Hepatocyte (in vitro differentiated cells): ENCODE measurements around the gene TOMM6. TPM values are rescaled to one million over a fixed set of nuclear protein-coding genes. Genes with fewer than 3 reads are reported as not detected.

Source experiments
- DNase-seq: peaks from one replicate; pipeline ENCODE4 v3.0.0-alpha.2; 2016; ENCODE audit warnings: low spot score
- H2AFZ ChIP-seq: fragments of 200-600 bp; sonication (generic); 2 replicates; pipeline ENCODE4 v1.6.0; 2016; ENCODE audit warnings: antibody characterized with exemption, mild to moderate bottlenecking
- H3K27ac ChIP-seq: fragments of 200-600 bp; sonication (generic); 2 replicates; pipeline ENCODE4 v1.5.1; 2016; ENCODE audit warnings: mild to moderate bottlenecking
- H3K27me3 ChIP-seq: fragments of 200-600 bp; sonication (generic); 2 replicates; pipeline ENCODE4 v1.6.1; 2016
- H3K36me3 ChIP-seq: fragments of 200-600 bp; sonication (generic); replicated peaks from 2 replicates; pipeline ENCODE4 v1.5.1; 2016; ENCODE audit warnings: low read depth; ENCODE audit not compliant: insufficient read depth
- H3K4me1 ChIP-seq: fragments of 200-600 bp; sonication (generic); 2 replicates; pipeline ENCODE4 v1.5.1; 2016; ENCODE audit warnings: mild to moderate bottlenecking, moderate library complexity; ENCODE audit not compliant: insufficient read depth
- H3K4me2 ChIP-seq: fragments of 200-600 bp; sonication (generic); 2 replicates; pipeline ENCODE4 v1.6.0; 2016
- H3K4me3 ChIP-seq: fragments of 200-600 bp; sonication (generic); 2 replicates; pipeline ENCODE4 v1.5.1; 2016; ENCODE audit warnings: mild to moderate bottlenecking
- H3K79me2 ChIP-seq: fragments of 200-600 bp; sonication (generic); 2 replicates; pipeline ENCODE4 v1.6.0; 2017; ENCODE audit warnings: mild to moderate bottlenecking
- H3K9me2 ChIP-seq: fragments of 200-600 bp; sonication (generic); replicated peaks from 2 replicates; pipeline ENCODE4 v1.6.0; 2017; ENCODE audit warnings: mild to moderate bottlenecking; ENCODE audit not compliant: insufficient read depth
- H3K9me3 ChIP-seq: fragments of 200-600 bp; sonication (generic); 2 replicates; pipeline ENCODE4 v1.5.1; 2016; ENCODE audit warnings: low read depth, mild to moderate bottlenecking
- H4K20me1 ChIP-seq: fragments of 200-600 bp; sonication (generic); 2 replicates; pipeline ENCODE4 v1.6.0; 2016; ENCODE audit warnings: mild to moderate bottlenecking; ENCODE audit not compliant: insufficient read depth, poor library complexity, severe bottlenecking
- EZH2 ChIP-seq: fragments of 200-600 bp; sonication (generic); IDR thresholded peaks from 2 replicates; pipeline ENCODE4 v1.6.1; 2016; ENCODE audit warnings: antibody characterized with exemption, mild to moderate bottlenecking, borderline replicate concordance
- EZH2phosphoT487 ChIP-seq: fragments of 200-600 bp; sonication (generic); IDR thresholded peaks from one replicate; pipeline ENCODE4 v1.6.1; 2018; ENCODE audit warnings: antibody characterized with exemption, mild to moderate bottlenecking, low read depth, moderate library complexity; ENCODE audit not compliant: unreplicated experiment, severe bottlenecking
- WGBS: methylation state at CpG from one replicate; pipeline ENCODE4 v1.1.6; 2016; ENCODE audit warnings: low lambda C conversion rate; ENCODE audit errors: missing lambda C conversion rate; 5-methylcytosine and 5-hydroxymethylcytosine counted together
- polyA plus RNA-seq: library from polyadenylated mRNA; unstranded; fragments of >200 nt; fragmentation: Nextera tagmentation; extraction: Ambion mirVana; gene quantifications from 2 replicates; pipeline ENCODE4 v1.2.1, GENCODE V29; 2016
- total RNA-seq: library from RNA; depleted of rRNA; stranded (reverse); fragments of >200 nt; gene quantifications from 2 replicates; pipeline ENCODE4 v1.2.3, GENCODE V29; 2014
- TF ChIP-seq, protein P1 (sequence below): fragments of 200-600 bp; sonication (generic); IDR thresholded peaks from 2 replicates; pipeline ENCODE4 v1.5.1; 2016; ENCODE audit warnings: antibody characterized with exemption, mild to moderate bottlenecking; ENCODE audit not compliant: poor library complexity

TOMM6 gene
- total and polyA plus RNA-seq, 2 experiments from 2014 or later, result 127 to 211 TPM

DNA sequence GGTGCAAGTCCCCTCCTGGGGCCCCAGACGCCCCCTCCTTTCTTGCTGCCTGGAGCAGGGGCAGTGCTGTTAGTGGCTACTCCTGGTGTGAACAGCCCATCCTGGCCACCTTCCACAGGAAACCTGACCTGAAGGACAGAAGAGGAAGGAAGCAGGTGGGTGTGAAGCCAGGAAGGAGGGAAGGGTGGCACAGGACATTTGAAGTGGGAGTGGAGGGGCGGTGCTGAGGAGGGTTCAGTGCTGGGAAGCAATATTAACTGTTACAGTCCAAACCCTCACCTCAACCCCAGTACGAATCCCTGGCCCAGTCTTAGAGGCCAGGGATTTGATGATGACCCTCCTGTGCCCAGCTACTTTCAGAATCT is 6.1 kb upstream of the TOMM6 start:
- no peaks in the 10 kb centered on the region for H4K20me1 ChIP-seq
- H3K4me1 ChIP-seq, result peaks cover 21% of the 10 kb centered on the region
- WGBS, result 61% methylated on average over 3 of the region's 3 CpGs
- H3K9me3 ChIP-seq, result no peaks in the 10 kb centered on the region
- no peak for TF ChIP-seq EZH2phosphoT487
- H2AFZ ChIP-seq, result no peak overlapping the region
- peaks cover 11% of the 10 kb centered on the region for H3K79me2 ChIP-seq
- H3K27ac ChIP-seq, result peak overlapping the region; percentile 67
- no peaks in the 10 kb centered on the region for H3K27me3 ChIP-seq
- H3K36me3 ChIP-seq, result no peaks in the 10 kb centered on the region
- H3K4me2 ChIP-seq, result peak overlapping the region; percentile 96
- no peaks in the 10 kb centered on the region for H3K9me2 ChIP-seq
- no peak for DNase-seq
- H3K4me3 ChIP-seq, result no peak overlapping the region

DNA sequence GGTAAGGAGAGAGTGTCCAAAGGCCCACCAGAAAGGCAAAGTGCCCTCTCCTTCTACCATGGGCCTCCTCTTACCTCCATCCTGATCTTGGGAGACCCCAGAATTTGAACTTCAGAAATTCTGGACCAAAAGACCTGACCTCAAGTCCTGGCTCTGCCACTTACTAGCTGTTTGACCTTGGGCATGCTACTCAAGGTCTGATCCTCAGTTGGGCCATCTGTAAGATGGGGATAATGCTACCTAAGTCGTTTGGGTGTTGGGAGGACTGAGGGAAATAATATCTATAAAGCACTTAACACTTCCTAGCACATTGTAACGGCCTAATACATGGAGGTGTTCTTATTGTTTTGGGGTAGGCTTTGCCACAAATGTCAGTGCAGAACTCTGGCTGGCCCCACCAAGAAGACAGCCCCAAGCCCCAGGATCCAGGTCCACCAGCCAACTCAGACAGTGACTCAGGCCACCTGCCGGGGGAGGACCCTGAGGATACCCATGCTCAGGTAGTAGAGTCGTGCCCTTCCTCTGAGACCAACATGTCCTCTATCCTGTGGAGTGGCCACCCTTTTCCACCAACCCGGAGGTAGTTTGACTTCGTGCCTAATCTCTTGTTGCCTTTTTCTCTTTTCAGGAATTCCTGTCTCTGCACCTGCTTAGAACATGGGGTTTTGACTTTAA is 4.3 kb upstream of the TOMM6 start:
- DNase-seq, result no peak
- Histone ChIP-seq H3K9me2 (no peaks in the 10 kb centered on the region), H3K27me3 (no peaks in the 10 kb centered on the region), H3K27ac (no peak overlapping the region), H3K4me2 (no peak overlapping the region), H3K9me3 (no peaks in the 10 kb centered on the region), H3K79me2 (peaks cover 14% of the 10 kb centered on the region), H3K36me3 (no peaks in the 10 kb centered on the region), H4K20me1 (no peaks in the 10 kb centered on the region), H3K4me1 (peaks cover 21% of the 10 kb centered on the region), H3K4me3 (no peak overlapping the region), H2AFZ (no peak overlapping the region)
- WGBS, result 84% methylated on average over 6 of the region's 6 CpGs
- no peak for TF ChIP-seq EZH2
- TF ChIP-seq, protein P1, sequence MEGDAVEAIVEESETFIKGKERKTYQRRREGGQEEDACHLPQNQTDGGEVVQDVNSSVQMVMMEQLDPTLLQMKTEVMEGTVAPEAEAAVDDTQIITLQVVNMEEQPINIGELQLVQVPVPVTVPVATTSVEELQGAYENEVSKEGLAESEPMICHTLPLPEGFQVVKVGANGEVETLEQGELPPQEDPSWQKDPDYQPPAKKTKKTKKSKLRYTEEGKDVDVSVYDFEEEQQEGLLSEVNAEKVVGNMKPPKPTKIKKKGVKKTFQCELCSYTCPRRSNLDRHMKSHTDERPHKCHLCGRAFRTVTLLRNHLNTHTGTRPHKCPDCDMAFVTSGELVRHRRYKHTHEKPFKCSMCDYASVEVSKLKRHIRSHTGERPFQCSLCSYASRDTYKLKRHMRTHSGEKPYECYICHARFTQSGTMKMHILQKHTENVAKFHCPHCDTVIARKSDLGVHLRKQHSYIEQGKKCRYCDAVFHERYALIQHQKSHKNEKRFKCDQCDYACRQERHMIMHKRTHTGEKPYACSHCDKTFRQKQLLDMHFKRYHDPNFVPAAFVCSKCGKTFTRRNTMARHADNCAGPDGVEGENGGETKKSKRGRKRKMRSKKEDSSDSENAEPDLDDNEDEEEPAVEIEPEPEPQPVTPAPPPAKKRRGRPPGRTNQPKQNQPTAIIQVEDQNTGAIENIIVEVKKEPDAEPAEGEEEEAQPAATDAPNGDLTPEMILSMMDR, result no peak
- TF ChIP-seq EZH2phosphoT487, result no peak

DNA sequence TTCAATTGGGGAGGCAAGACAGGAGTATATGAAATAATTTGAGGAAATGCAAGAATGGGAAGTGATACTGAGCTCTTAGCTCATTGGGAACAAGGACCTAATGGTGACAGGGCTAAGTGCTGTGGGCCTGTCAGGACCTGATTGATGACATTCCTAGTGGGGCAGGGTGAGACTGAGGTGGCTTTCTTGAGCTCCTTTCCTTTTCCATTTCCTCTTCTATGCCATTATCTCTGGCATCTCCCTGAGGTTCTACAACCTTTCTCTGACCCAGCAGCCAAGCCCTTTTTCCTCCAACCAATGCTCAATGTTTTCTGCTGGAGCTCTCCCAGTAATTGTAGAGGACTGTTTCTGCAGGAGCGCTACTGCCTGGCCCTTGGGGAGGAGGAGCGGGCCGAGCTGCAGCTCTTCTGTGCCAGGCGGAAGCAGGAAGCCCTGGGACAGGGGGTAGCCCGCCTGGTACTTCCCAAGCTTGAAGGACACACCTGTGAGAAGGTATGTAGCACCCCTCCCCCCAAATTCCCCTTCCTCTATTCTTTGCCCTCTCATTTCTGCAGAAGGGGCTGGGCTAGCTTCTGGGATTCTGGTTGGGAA is 2.8 kb upstream of the TOMM6 start:
- Histone ChIP-seq H3K9me3 (no peaks in the 10 kb centered on the region), H4K20me1 (no peaks in the 10 kb centered on the region), H3K4me2 (no peak overlapping the region), H2AFZ (no peak overlapping the region), H3K4me1 (peaks cover 13% of the 10 kb centered on the region), H3K27ac (no peak overlapping the region), H3K79me2 (peaks cover 20% of the 10 kb centered on the region), H3K27me3 (no peaks in the 10 kb centered on the region), H3K36me3 (no peaks in the 10 kb centered on the region), H3K9me2 (no peaks in the 10 kb centered on the region), H3K4me3 (no peak overlapping the region)
- TF ChIP-seq, protein P1, result no peak
- no peak for TF ChIP-seq EZH2
- no peak for TF ChIP-seq EZH2phosphoT487
- DNase-seq, result no peak
- WGBS, result 78% methylated on average over 5 of the region's 5 CpGs

DNA sequence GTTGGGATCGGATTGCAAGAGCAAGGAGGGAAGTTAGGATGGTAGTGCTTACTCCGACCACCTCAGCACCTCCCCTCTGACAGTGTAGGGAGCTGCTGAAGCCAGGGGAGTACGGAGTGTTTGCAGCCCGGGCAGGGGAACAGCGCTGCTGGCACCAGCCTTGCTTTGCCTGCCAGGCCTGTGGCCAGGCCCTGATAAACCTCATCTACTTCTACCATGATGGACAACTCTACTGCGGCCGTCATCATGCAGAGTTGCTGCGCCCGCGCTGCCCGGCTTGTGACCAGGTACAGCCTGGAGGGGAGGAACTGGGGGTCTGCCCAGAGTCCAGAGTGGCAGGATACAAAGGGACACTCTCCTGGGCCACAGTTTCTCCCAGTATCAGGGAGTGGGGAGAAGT is 2.2 kb upstream of the TOMM6 start:
- no peaks in the 10 kb centered on the region for H3K36me3 ChIP-seq
- no peaks in the 10 kb centered on the region for H3K27me3 ChIP-seq
- no peak overlapping the region for H3K4me2 ChIP-seq
- H3K4me1 ChIP-seq, result peaks cover 13% of the 10 kb centered on the region
- no peak for TF ChIP-seq EZH2phosphoT487
- no peak for TF ChIP-seq EZH2
- no peak overlapping the region for H3K4me3 ChIP-seq
- DNase-seq, result no peak
- no peak overlapping the region for H2AFZ ChIP-seq
- no peak overlapping the region for H3K27ac ChIP-seq
- H4K20me1 ChIP-seq, result no peaks in the 10 kb centered on the region
- no peaks in the 10 kb centered on the region for H3K9me2 ChIP-seq
- H3K9me3 ChIP-seq, result no peaks in the 10 kb centered on the region
- 91% methylated on average over 11 of the region's 11 CpGs for WGBS
- peaks cover 25% of the 10 kb centered on the region for H3K79me2 ChIP-seq
